Neuronal stem cell (in vitro differentiated cells): ENCODE measurements around the gene BTNL9. TPM values are rescaled to one million over a fixed set of nuclear protein-coding genes. Genes with fewer than 3 reads are reported as not detected.

Experiments used
- DNase-seq: peaks from one replicate; pipeline ENCODE4 v3.0.0-alpha.2; 2013; ENCODE audit warnings: low spot score
- H2AFZ ChIP-seq: one replicate; pipeline ENCODE4 v1.6.1; 2013; ENCODE audit warnings: mild to moderate bottlenecking, low read length, inconsistent platforms
- H2AK5ac ChIP-seq: 2 replicates; pipeline ENCODE4 v1.6.1; 2013; ENCODE audit warnings: low read depth, mild to moderate bottlenecking, inconsistent platforms, low read length, moderate library complexity, mixed read lengths
- H2BK120ac ChIP-seq: 2 replicates; pipeline ENCODE4 v1.6.1; 2013; ENCODE audit warnings: low read depth, mild to moderate bottlenecking, inconsistent platforms, low read length, moderate library complexity, mixed read lengths
- H2BK12ac ChIP-seq: one replicate; pipeline ENCODE4 v1.6.1; 2013; ENCODE audit warnings: low read length, inconsistent platforms
- H2BK15ac ChIP-seq: 2 replicates; pipeline ENCODE4 v1.6.1; 2013; ENCODE audit warnings: mild to moderate bottlenecking, low read length, inconsistent platforms, mixed read lengths
- H2BK5ac ChIP-seq: one replicate; pipeline ENCODE4 v1.6.1; 2013; ENCODE audit warnings: inconsistent platforms, mild to moderate bottlenecking, low read length, moderate library complexity
- H3K14ac ChIP-seq: one replicate; pipeline ENCODE4 v1.6.1; 2013; ENCODE audit warnings: low read length, inconsistent platforms
- H3K18ac ChIP-seq: 2 replicates; pipeline ENCODE4 v1.6.1; 2013; ENCODE audit warnings: low read length, inconsistent platforms
- H3K23ac ChIP-seq: 2 replicates; pipeline ENCODE4 v1.6.1; 2013; ENCODE audit warnings: low read depth, mild to moderate bottlenecking, mixed read lengths, low read length, inconsistent platforms; ENCODE audit not compliant: poor library complexity
- H3K27ac ChIP-seq: replicated peaks from 3 replicates; pipeline ENCODE4 v1.5.1; 2013; ENCODE audit warnings: low read length, inconsistent platforms
- H3K27me3 ChIP-seq, 3 experiments: 2 replicates each; pipeline ENCODE4 v1.6.1; 2013; ENCODE audit warnings: low read length in 3 of 3, mild to moderate bottlenecking in 2 of 3, inconsistent platforms in 1 of 3, low read depth in 1 of 3, mixed read lengths in 1 of 3, moderate library complexity in 1 of 3; ENCODE audit not compliant: control insufficient read depth in 3 of 3, insufficient read depth in 3 of 3
- H3K36me3 ChIP-seq, 2 donors: replicated peaks in 1 of 2; 2 replicates each; pipeline ENCODE4 v1.6.1; 2013; ENCODE audit warnings: low read length in 2 of 2; ENCODE audit not compliant: control insufficient read depth in 2 of 2, insufficient read depth in 2 of 2
- H3K4ac ChIP-seq: 2 replicates; pipeline ENCODE4 v1.6.1; 2013; ENCODE audit warnings: inconsistent platforms, mild to moderate bottlenecking, low read length, moderate library complexity
- H3K4me1 ChIP-seq, 2 donors: 1 replicate in 1 of 2; 2 replicates in 1 of 2; pipeline ENCODE4 v1.6.1; 2013; ENCODE audit warnings: low read length in 2 of 2, low read depth in 1 of 2; ENCODE audit not compliant: control insufficient read depth in 2 of 2, insufficient read depth in 1 of 2
- H3K4me2 ChIP-seq: one replicate; pipeline ENCODE4 v1.6.1; 2013; ENCODE audit warnings: mild to moderate bottlenecking, low read length, inconsistent platforms; ENCODE audit not compliant: insufficient read depth, poor library complexity, severe bottlenecking
- H3K4me3 ChIP-seq, 2 donors: 2 replicates each; pipeline ENCODE4 v1.5.1; 2013; ENCODE audit warnings: low read length in 2 of 2, mild to moderate bottlenecking in 2 of 2, inconsistent platforms in 1 of 2, moderate library complexity in 1 of 2
- H3K79me1 ChIP-seq: one replicate; pipeline ENCODE4 v1.6.1; 2013; ENCODE audit warnings: low read depth, mild to moderate bottlenecking, inconsistent platforms, low read length, moderate library complexity
- H3K9ac ChIP-seq: one replicate; pipeline ENCODE4 v1.6.1; 2013; ENCODE audit warnings: mild to moderate bottlenecking, low read depth, low read length, inconsistent platforms; ENCODE audit not compliant: poor library complexity
- H3K9me3 ChIP-seq, 2 donors: replicated peaks in 1 of 2; 2 replicates each; pipeline versions ENCODE3 to v1.6.1; 2013; ENCODE audit warnings: low read length in 2 of 2, mild to moderate bottlenecking in 2 of 2, inconsistent platforms in 1 of 2, low read depth in 1 of 2, mixed read lengths in 1 of 2, moderate library complexity in 1 of 2; ENCODE audit not compliant: control insufficient read depth in 2 of 2, insufficient read depth in 1 of 2
- H4K8ac ChIP-seq: one replicate; pipeline ENCODE4 v1.6.1; 2013; ENCODE audit warnings: low read depth, mild to moderate bottlenecking, inconsistent platforms, low read length, moderate library complexity
- H4K91ac ChIP-seq: one replicate; pipeline ENCODE4 v1.6.1; 2013; ENCODE audit warnings: low read length, low read depth, mild to moderate bottlenecking, inconsistent platforms; ENCODE audit not compliant: poor library complexity
- whole genome bisulfite sequencing, 2 donors: extraction: QIAGEN DNeasy Blood & Tissue Kit; methylation state at CpG; one replicate each; pipeline ENCODE4 v1.1.7; 2013; ENCODE audit warnings: missing lambda C conversion rate in 2 of 2, mixed read lengths in 1 of 2; ENCODE audit not compliant: insufficient read length in 2 of 2, insufficient replicate concordance in 1 of 2; ENCODE audit errors: extremely low coverage in 2 of 2; 5-methylcytosine and 5-hydroxymethylcytosine counted together
- small RNA-seq: library from polyadenylated mRNA; stranded (forward); fragments of <200 nt; extraction: miRNeasy Mini kit (QIAGEN cat#:217004); gene quantifications from one replicate; pipeline ENCODE3, GENCODE V24; 2013; ENCODE audit not compliant: insufficient read depth

Gene BTNL9

DNA sequence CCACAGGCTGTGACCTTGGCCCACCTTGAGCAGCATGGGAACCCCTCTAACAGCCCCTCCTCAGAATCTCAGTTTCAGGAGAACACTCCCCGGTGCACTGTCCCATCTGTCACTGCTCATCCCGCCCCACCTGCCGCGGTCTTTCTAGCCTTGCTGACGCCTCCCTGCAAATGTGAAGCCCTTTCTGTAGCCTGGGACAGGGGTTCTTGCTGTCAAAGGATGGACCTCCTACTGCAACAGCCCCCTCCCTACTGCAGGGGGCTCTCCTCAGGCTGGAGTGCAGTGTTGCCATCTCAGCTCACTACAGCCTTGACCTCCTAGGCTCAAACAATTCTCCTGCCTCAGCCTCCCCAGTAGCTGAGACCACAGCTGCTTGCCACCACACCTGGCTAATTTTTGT is 70.9 kb downstream of the BTNL9 start:
- no peaks in the 10 kb centered on the region for H3K79me1 ChIP-seq
- H3K23ac ChIP-seq, result no peak overlapping the region
- H2AK5ac ChIP-seq, result peak overlapping the region; percentile 29
- no peak for DNase-seq
- H2AFZ ChIP-seq, result no peak overlapping the region
- H3K4me3 ChIP-seq, result no peak overlapping the region
- H2BK12ac ChIP-seq, result no peak overlapping the region
- H3K14ac ChIP-seq, result no peak overlapping the region
- no peak overlapping the region for H3K27ac ChIP-seq
- peaks cover 0 to 5% of the 10 kb centered on the region in 2 donors for H3K4me1 ChIP-seq
- no CpG with 5 or more reads among the region's 5 CpGs for WGBS, 2 donors
- no peak overlapping the region for H3K9ac ChIP-seq
- no peak overlapping the region for H2BK15ac ChIP-seq
- no peaks in the 10 kb centered on the region for H3K36me3 ChIP-seq
- H3K4ac ChIP-seq, result no peak overlapping the region
- H3K4me2 ChIP-seq, result no peak overlapping the region
- H4K8ac ChIP-seq, result no peak overlapping the region
- H3K27me3 ChIP-seq, result peaks cover 9 to 43% (median 19%) of the 10 kb centered on the region in 3 experiments
- H2BK5ac ChIP-seq, result no peak overlapping the region
- H3K9me3 ChIP-seq, result peaks cover 10 to 13% of the 10 kb centered on the region in 2 donors
- no peak overlapping the region for H2BK120ac ChIP-seq
- no peak overlapping the region for H4K91ac ChIP-seq
- H3K18ac ChIP-seq, result no peak overlapping the region

Small RNA genes lying within 50 kb of the gene (small RNA-seq; reads per million reads assigned to genes)
- gene MIR8089 (not detected), gene RNU6-1036P (not detected)
